ENCODE data around the gene OLFM2.

DNA sequence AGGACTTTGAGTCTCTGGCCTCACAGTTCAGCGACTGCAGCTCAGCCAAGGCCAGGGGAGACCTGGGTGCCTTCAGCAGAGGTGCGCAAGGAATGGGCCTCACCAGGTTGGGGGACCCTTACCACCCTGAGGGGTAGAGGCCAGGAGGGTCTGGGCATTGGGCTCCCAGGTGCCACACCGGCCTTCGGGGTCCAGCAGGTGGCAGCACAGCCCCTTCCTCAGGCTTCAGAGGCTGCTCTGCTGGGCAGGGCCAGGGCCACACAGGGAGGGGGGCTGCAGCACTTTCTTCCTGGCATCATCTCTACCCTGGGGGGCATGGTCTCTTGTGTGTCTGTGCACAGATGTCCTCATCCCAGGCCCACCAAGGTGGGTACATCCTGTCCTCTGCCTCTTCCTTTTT is 88.3 kb downstream of the OLFM2 start:
- TF ChIP-seq POLR2AphosphoS5 (IDR thresholded peaks at IDR 0.05): no peak
- no peak for TF ChIP-seq POLR2A (IDR thresholded peaks at IDR 0.05)
- TF ChIP-seq, protein P1, sequence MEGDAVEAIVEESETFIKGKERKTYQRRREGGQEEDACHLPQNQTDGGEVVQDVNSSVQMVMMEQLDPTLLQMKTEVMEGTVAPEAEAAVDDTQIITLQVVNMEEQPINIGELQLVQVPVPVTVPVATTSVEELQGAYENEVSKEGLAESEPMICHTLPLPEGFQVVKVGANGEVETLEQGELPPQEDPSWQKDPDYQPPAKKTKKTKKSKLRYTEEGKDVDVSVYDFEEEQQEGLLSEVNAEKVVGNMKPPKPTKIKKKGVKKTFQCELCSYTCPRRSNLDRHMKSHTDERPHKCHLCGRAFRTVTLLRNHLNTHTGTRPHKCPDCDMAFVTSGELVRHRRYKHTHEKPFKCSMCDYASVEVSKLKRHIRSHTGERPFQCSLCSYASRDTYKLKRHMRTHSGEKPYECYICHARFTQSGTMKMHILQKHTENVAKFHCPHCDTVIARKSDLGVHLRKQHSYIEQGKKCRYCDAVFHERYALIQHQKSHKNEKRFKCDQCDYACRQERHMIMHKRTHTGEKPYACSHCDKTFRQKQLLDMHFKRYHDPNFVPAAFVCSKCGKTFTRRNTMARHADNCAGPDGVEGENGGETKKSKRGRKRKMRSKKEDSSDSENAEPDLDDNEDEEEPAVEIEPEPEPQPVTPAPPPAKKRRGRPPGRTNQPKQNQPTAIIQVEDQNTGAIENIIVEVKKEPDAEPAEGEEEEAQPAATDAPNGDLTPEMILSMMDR (IDR thresholded peaks at IDR 0.05): no peak

All from breast epithelium (tissue), 3 donors.